Esophagus squamous epithelium (tissue), 5 donors: ENCODE data around the gene ASCL1. TPM values are rescaled to one million over a fixed set of nuclear protein-coding genes. Genes with fewer than 3 reads are reported as not detected.

ENCODE experiments used
- DNase-seq: peaks from one replicate; lab custom pipeline; 2025; lab: John Stamatoyannopoulos, UW
- H3K27ac ChIP-seq, 4 donors: fragments of 200-600 bp; sonication (generic); one replicate each; pipeline ENCODE4 v1.5.1; 2016 to 2019; ENCODE audit warnings: mild to moderate bottlenecking in 1 of 4
- H3K27me3 ChIP-seq, 4 donors: fragments of 200-600 bp; sonication (generic); 1 replicate in 3 of 4; 2 replicates in 1 of 4; pipeline versions ENCODE4 v1.5.1 to v1.6.0; 2017 to 2021; ENCODE audit warnings: antibody characterized with exemption in 1 of 4
- H3K36me3 ChIP-seq, 3 donors: fragments of 200-600 bp; sonication (generic); one replicate each; pipeline ENCODE4 v1.5.1; 2016 to 2019
- H3K4me1 ChIP-seq, 3 donors: fragments of 200-600 bp; sonication (generic); one replicate each; pipeline ENCODE4 v1.5.1; 2017 to 2019
- H3K4me3 ChIP-seq, 4 donors: fragments of 200-600 bp; sonication (generic); 1 replicate in 3 of 4; 2 replicates in 1 of 4; pipeline ENCODE4 v1.5.1; 2016 to 2019; ENCODE audit warnings: mild to moderate bottlenecking in 2 of 4, moderate library complexity in 1 of 4
- H3K9me3 ChIP-seq, 3 donors: fragments of 200-600 bp; sonication (generic); one replicate each; pipeline ENCODE4 v1.5.1; 2016 to 2019
- CTCF ChIP-seq, 6 experiments: fragments of 450-650 bp in 4 of 6; fragments of 200-600 bp in 2 of 6; sonication (generic) in 2 of 6; IDR thresholded peaks; one replicate each; pipeline ENCODE4 v1.5.1; 2016 to 2019; ENCODE audit warnings: antibody characterized with exemption in 6 of 6, mild to moderate bottlenecking in 4 of 6, moderate library complexity in 4 of 6
- POLR2A ChIP-seq, 4 donors: fragments of 450-650 bp; IDR thresholded peaks; one replicate each; pipeline ENCODE4 v1.6.1; 2017; ENCODE audit warnings: antibody characterized with exemption in 4 of 4, mild to moderate bottlenecking in 4 of 4, moderate library complexity in 3 of 4
- WGBS, 2 donors: methylation state at CpG; one replicate each; pipeline ENCODE4 v1.1.5; 2018; 5-methylcytosine and 5-hydroxymethylcytosine counted together
- intact Hi-C: fragments of 100-400 bp; cut with DNase I; formaldehyde crosslinking; loops from one replicate; pipeline ENCODE4 v1.15.0; 2022
- total RNA-seq, 4 donors: library from RNA; depleted of rRNA; stranded (reverse); fragments of >200 nt; gene quantifications; one replicate each; pipeline ENCODE4 v1.1.0, GENCODE V29; 2016
- donor health status: DM: yes; HTN: yes; CAD: no.

Gene ASCL1
- total RNA-seq, 4 donors from 2014 or later, result not detected

DNA sequence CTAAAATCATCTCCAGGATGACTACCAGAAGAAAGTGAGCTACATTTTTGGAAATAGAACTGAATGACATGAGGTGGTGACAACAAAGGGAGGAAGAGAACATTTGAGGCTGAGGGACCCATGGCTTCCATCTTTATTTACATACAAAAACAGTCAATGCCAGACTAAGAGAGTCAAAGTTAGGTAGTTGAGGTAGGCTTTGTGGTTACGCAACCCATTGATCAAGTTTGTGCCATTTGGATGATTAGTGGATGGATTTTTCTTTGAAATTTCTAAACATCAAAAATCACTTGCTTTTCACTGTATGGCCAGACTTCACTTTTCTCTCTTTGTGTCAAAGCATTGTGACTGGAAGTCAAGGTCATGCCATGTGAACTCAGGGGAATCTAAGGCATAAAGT is 22.9 kb downstream of the ASCL1 start:
- H3K27me3 ChIP-seq, result no peaks in the 10 kb centered on the region
- WGBS, 2 donors, result 85 to 95% methylated on average over 1 of the region's 1 CpG
- H3K36me3 ChIP-seq, result no peaks in the 10 kb centered on the region
- H3K4me1 ChIP-seq, result no peaks in the 10 kb centered on the region
- H3K9me3 ChIP-seq, result no peaks in the 10 kb centered on the region
- H3K27ac ChIP-seq, result no peak overlapping the region
- TF ChIP-seq CTCF (IDR thresholded peaks at IDR 0.05), result no peak
- TF ChIP-seq POLR2A (IDR thresholded peaks at IDR 0.05), result no peak
- no peak overlapping the region for H3K4me3 ChIP-seq
- no peak for DNase-seq
- intact Hi-C loops, result no loop called here

DNA sequence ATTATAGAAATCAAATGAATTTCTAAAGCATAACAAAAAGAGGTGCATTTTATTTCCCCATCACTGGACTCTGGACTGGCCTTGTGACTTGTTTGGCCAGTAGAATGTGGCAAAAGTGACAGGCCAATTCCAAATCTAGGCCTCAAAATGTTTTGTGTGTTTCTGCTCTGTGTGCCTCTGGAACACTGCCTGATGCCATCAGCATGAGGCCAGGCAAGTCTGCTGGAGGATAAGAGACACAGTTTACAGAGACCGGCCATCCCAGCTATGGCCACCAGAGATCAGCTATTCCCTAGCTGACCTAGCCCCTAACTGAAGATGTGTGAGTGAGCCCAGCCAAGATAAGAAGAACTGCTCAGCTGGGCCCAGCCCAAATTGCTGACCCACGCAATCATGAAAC is 32.9 kb downstream of the ASCL1 start:
- no peaks in the 10 kb centered on the region for H3K27me3 ChIP-seq
- TF ChIP-seq CTCF (IDR thresholded peaks at IDR 0.05), result no peak
- TF ChIP-seq POLR2A (IDR thresholded peaks at IDR 0.05), result no peak
- 57 to 58% methylated on average over 1 to 2 of the region's 2 CpGs for WGBS, 2 donors
- no peaks in the 10 kb centered on the region for H3K9me3 ChIP-seq
- H3K36me3 ChIP-seq, result no peaks in the 10 kb centered on the region
- H3K4me3 ChIP-seq, result no peak overlapping the region
- DNase-seq, result no peak
- no peak overlapping the region for H3K27ac ChIP-seq
- intact Hi-C loops, result no loop called here
- H3K4me1 ChIP-seq, result no peaks in the 10 kb centered on the region

DNA sequence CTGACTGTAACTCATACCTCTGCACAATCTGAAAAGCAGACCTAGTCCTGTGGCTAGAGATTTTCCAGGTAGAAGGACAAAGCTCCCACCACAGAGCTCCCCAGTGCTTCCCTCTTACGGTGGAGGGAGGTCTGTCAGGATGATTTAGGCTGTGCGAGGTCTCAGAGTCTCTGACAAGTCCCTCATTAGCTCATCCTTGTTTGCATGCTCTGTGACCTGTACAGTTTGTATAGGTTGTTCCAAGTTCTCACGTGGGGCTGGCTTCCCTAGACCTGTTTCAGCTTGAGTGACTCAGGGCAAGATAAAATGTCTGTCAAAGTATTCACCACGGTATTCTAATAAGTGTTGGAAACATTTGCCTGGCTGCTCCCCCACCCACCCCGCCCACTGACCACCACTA is 34.8 kb downstream of the ASCL1 start:
- DNase-seq, result no peak
- Histone ChIP-seq H3K36me3 (no peaks in the 10 kb centered on the region), H3K27ac (no peak overlapping the region), H3K27me3 (no peaks in the 10 kb centered on the region), H3K4me1 (no peaks in the 10 kb centered on the region), H3K9me3 (no peaks in the 10 kb centered on the region), H3K4me3 (no peak overlapping the region)
- intact Hi-C loops, result no loop called here
- WGBS, 2 donors, result 10 to 39% methylated on average over 2 to 3 of the region's 5 CpGs
- no peak for TF ChIP-seq CTCF (IDR thresholded peaks at IDR 0.05)
- no peak for TF ChIP-seq POLR2A (IDR thresholded peaks at IDR 0.05)

GRCh38 chr12:102992720-102993119 is 35.2 kb downstream of the ASCL1 start:
- intact Hi-C loops, result no loop called here

DNA sequence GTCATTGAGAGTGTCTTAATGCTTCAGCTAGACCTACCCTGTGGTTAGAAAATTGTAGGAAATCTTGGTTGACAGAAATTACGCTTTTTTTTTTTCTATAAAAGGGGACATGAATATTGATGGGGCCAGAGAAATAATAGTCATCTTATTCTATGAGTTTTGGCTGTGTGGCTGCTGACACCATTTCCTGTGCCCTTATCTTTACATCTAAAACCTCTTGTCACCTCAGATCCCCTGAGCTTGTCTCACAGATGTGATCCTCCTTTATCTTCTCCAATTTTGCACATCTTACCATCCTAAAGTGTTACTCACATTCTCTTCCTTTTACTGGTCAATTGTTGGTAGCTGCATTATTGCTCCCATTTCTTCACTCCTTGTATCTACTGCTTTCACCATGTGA is 36.1 kb downstream of the ASCL1 start:
- 59 to 71% methylated on average over 1 of the region's 1 CpG for WGBS, 2 donors
- intact Hi-C loops, result no loop called here
- no peaks in the 10 kb centered on the region for H3K27me3 ChIP-seq
- TF ChIP-seq CTCF (IDR thresholded peaks at IDR 0.05) (no peak), POLR2A (IDR thresholded peaks at IDR 0.05) (no peak)
- H3K36me3 ChIP-seq, result no peaks in the 10 kb centered on the region
- no peak overlapping the region for H3K27ac ChIP-seq
- no peak for DNase-seq
- peaks cover 0 to 10% (median 0%) of the 10 kb centered on the region in 3 donors for H3K9me3 ChIP-seq
- H3K4me3 ChIP-seq, result no peak overlapping the region
- H3K4me1 ChIP-seq, result no peaks in the 10 kb centered on the region

More at GRCh38 chr12:102992720-102993119, 35.2 kb downstream of the ASCL1 start:
- Histone ChIP-seq H3K9me3 (peaks cover 0 to 2% (median 0%) of the 10 kb centered on the region in 3 donors), H3K27ac (no peak overlapping the region), H3K27me3 (no peaks in the 10 kb centered on the region), H3K36me3 (no peaks in the 10 kb centered on the region), H3K4me1 (no peaks in the 10 kb centered on the region), H3K4me3 (no peak overlapping the region)
- TF ChIP-seq POLR2A (IDR thresholded peaks at IDR 0.05), result no peak
- no peak for DNase-seq
- 74 to 86% methylated on average over 3 to 4 of the region's 4 CpGs for WGBS, 2 donors

GRCh38 chr12:102995372-102995771 is 37.9 kb downstream of the ASCL1 start:
- 67 to 79% methylated on average over 1 of the region's 1 CpG for WGBS, 2 donors
- intact Hi-C loops, result no loop called here
- peaks cover 0 to 12% (median 0%) of the 10 kb centered on the region in 3 donors for H3K9me3 ChIP-seq
- no peak overlapping the region for H3K4me3 ChIP-seq
- no peak for DNase-seq
- H3K36me3 ChIP-seq, result no peaks in the 10 kb centered on the region
- H3K27ac ChIP-seq, result no peak overlapping the region
- H3K4me1 ChIP-seq, result no peaks in the 10 kb centered on the region
- TF ChIP-seq CTCF (IDR thresholded peaks at IDR 0.05) (no peak), POLR2A (IDR thresholded peaks at IDR 0.05) (no peak)
- H3K27me3 ChIP-seq, result no peaks in the 10 kb centered on the region
